ENCODE measurements around the gene IGSF23.

Gene IGSF23

GRCh38 chr19:44613295-44614178 is at the start of gene IGSF23:
Gene IGSF23, plus strand, starts transcription at chr19:44613563. Its CDS starts 83 bp downstream, at chr19:44613646.
- no peak for DNase-seq (ENCODE audit: low read depth in 1 of 2, low spot score in 1 of 2)
- in situ Hi-C loops (cut with HindIII; ENCODE audit: low pct_unique_long_range_greater_than_20kb, low sequenced_read_pairs): no loop called here

GRCh38 chr19:44566984-44567383 is 46.4 kb upstream of the IGSF23 start:
- DNase-seq (ENCODE audit: low read depth in 1 of 2, low spot score in 1 of 2): no peak
- TF ChIP-seq JUND (IDR thresholded peaks at IDR 0.05; ENCODE audit: low read depth): no peak
- in situ Hi-C loops (cut with HindIII; ENCODE audit: low pct_unique_long_range_greater_than_20kb, low sequenced_read_pairs): no loop called here

More at GRCh38 chr19:44613295-44614178, at the start of gene IGSF23:
- TF ChIP-seq JUND (IDR thresholded peaks at IDR 0.05; ENCODE audit: low read depth): no peak

- in situ Hi-C loops (cut with HindIII; ENCODE audit: low pct_unique_long_range_greater_than_20kb, low sequenced_read_pairs): no loop called here
- no peak for DNase-seq (ENCODE audit: low read depth in 1 of 2, low spot score in 1 of 2)
- TF ChIP-seq JUND (IDR thresholded peaks at IDR 0.05; ENCODE audit: low read depth): no peak
Measured at GRCh38 chr19:44567745-44568144, 45.6 kb upstream of the IGSF23 start.

- in situ Hi-C loops (cut with HindIII; ENCODE audit: low pct_unique_long_range_greater_than_20kb, low sequenced_read_pairs): no loop called here
- no peak for TF ChIP-seq JUND (IDR thresholded peaks at IDR 0.05; ENCODE audit: low read depth)
- no peak for DNase-seq (ENCODE audit: low read depth in 1 of 2, low spot score in 1 of 2)
Measured at GRCh38 chr19:44570603-44570983, 42.8 kb upstream of the IGSF23 start.

GRCh38 chr19:44570984-44571684 is 42.2 kb upstream of the IGSF23 start:
- peak; percentile 38 to 82 for DNase-seq (ENCODE audit: low read depth in 1 of 2, low spot score in 1 of 2)
- in situ Hi-C loops (cut with HindIII; ENCODE audit: low pct_unique_long_range_greater_than_20kb, low sequenced_read_pairs): no loop called here
- TF ChIP-seq JUND (IDR thresholded peaks at IDR 0.05; ENCODE audit: low read depth): no peak

GRCh38 chr19:44571830-44572580 is 41.4 kb upstream of the IGSF23 start:
- DNase-seq (ENCODE audit: low read depth in 1 of 2, low spot score in 1 of 2): no peak
- in situ Hi-C loops (cut with HindIII; ENCODE audit: low pct_unique_long_range_greater_than_20kb, low sequenced_read_pairs): no loop called here
- TF ChIP-seq JUND (IDR thresholded peaks at IDR 0.05; ENCODE audit: low read depth): no peak

- TF ChIP-seq JUND (IDR thresholded peaks at IDR 0.05; ENCODE audit: low read depth): no peak
- no peak for DNase-seq (ENCODE audit: low read depth in 1 of 2, low spot score in 1 of 2)
- in situ Hi-C loops (cut with HindIII; ENCODE audit: low pct_unique_long_range_greater_than_20kb, low sequenced_read_pairs): no loop called here
Measured at GRCh38 chr19:44572581-44572900, 40.8 kb upstream of the IGSF23 start.

GRCh38 chr19:44573183-44573582 is 40.2 kb upstream of the IGSF23 start:
- DNase-seq (ENCODE audit: low read depth in 1 of 2, low spot score in 1 of 2): no peak
- in situ Hi-C loops (cut with HindIII; ENCODE audit: low pct_unique_long_range_greater_than_20kb, low sequenced_read_pairs): no loop called here
- no peak for TF ChIP-seq JUND (IDR thresholded peaks at IDR 0.05; ENCODE audit: low read depth)

GRCh38 chr19:44573627-44574026 is 39.7 kb upstream of the IGSF23 start:
- TF ChIP-seq JUND (IDR thresholded peaks at IDR 0.05; ENCODE audit: low read depth): no peak
- in situ Hi-C loops (cut with HindIII; ENCODE audit: low pct_unique_long_range_greater_than_20kb, low sequenced_read_pairs): no loop called here
- DNase-seq (ENCODE audit: low read depth in 1 of 2, low spot score in 1 of 2): no peak

GRCh38 chr19:44574186-44574950 is 39.0 kb upstream of the IGSF23 start:
- DNase-seq (ENCODE audit: low read depth in 1 of 2, low spot score in 1 of 2): no peak
- in situ Hi-C loops (cut with HindIII; ENCODE audit: low pct_unique_long_range_greater_than_20kb, low sequenced_read_pairs): no loop called here
- TF ChIP-seq JUND (IDR thresholded peaks at IDR 0.05; ENCODE audit: low read depth): no peak

GRCh38 chr19:44575116-44575700 is 38.2 kb upstream of the IGSF23 start:
- TF ChIP-seq JUND (IDR thresholded peaks at IDR 0.05; ENCODE audit: low read depth): no peak
- in situ Hi-C loops (cut with HindIII; ENCODE audit: low pct_unique_long_range_greater_than_20kb, low sequenced_read_pairs): no loop called here
- no peak for DNase-seq (ENCODE audit: low read depth in 1 of 2, low spot score in 1 of 2)
